ENCODE measurements around the gene FMNL1.

Gene FMNL1

DNA sequence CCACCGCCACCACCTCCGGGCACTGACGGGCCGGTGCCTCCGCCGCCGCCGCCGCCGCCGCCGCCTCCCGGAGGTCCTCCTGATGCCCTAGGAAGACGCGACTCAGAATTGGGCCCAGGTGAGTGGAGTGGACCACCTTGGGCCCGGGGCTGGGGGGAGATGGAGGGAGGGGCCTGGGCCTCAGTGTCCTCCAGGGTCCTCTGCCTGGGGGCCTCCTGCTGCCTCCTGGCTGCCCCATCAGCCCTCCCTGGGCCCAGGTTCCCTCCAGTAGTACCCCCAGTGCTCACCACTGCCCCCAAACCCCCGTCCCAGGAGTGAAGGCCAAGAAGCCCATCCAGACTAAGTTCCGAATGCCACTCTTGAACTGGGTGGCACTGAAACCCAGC lies 20.3 kb downstream of the FMNL1 start:
- DNase-seq (ENCODE audit: low read depth) = no peak
- H3K4me3 ChIP-seq (replicated peaks; ENCODE audit: low read depth, low read length) = no peak overlapping the region
- TF ChIP-seq CTCF (IDR thresholded peaks at IDR 0.05; ENCODE audit: low read length, missing control alignments) = no peak

DNA sequence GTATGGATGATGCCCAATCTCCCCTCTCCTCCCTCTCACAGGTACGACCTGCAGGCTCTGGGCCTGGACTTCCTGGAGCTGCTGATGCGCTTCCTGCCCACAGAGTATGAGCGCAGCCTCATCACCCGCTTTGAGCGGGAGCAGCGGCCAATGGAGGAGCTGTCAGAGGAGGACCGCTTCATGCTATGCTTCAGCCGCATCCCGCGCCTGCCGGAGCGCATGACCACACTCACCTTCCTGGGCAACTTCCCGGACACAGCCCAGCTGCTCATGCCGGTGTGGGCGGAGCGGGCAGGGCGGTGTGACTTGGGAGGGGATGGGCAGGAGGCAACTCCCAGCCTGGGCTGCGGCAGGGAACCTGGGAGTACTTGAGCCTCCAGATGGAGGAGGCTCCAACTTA lies 22.1 kb downstream of the FMNL1 start:
- H3K4me3 ChIP-seq (replicated peaks; ENCODE audit: low read depth, low read length) = no peak overlapping the region
- TF ChIP-seq CTCF (IDR thresholded peaks at IDR 0.05; ENCODE audit: low read length, missing control alignments) = no peak
- no peak for DNase-seq (ENCODE audit: low read depth)

GRCh38 chr17:45244725-45245656 lies 23.3 kb downstream of the FMNL1 start:
- no peak for DNase-seq (ENCODE audit: low read depth)
- TF ChIP-seq CTCF (IDR thresholded peaks at IDR 0.05; ENCODE audit: low read length, missing control alignments) = no peak
- H3K4me3 ChIP-seq (replicated peaks; ENCODE audit: low read depth, low read length) = no peak overlapping the region

DNA sequence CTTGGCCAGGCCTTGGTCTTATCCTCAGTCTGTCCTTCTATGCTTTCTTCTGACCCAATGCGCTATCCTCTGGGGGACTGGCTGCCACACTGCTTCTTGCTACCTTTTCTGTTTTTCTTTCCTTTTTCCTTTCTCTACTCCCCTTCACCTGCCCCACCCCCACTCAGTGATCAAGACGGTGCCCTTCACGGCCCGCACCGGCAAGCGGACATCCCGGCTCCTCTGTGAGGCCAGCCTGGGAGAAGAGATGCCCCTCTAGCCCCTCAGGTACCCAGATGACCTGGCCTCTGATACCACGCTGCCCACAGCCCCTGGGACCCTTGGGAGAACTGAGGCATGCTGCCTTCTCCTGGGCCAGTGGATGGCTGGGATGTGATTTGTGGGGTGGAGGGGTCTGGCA lies 24.7 kb downstream of the FMNL1 start:
- no peak for TF ChIP-seq CTCF (IDR thresholded peaks at IDR 0.05; ENCODE audit: low read length, missing control alignments)
- DNase-seq (ENCODE audit: low read depth) = no peak
- H3K4me3 ChIP-seq (replicated peaks; ENCODE audit: low read depth, low read length) = no peak overlapping the region

DNA sequence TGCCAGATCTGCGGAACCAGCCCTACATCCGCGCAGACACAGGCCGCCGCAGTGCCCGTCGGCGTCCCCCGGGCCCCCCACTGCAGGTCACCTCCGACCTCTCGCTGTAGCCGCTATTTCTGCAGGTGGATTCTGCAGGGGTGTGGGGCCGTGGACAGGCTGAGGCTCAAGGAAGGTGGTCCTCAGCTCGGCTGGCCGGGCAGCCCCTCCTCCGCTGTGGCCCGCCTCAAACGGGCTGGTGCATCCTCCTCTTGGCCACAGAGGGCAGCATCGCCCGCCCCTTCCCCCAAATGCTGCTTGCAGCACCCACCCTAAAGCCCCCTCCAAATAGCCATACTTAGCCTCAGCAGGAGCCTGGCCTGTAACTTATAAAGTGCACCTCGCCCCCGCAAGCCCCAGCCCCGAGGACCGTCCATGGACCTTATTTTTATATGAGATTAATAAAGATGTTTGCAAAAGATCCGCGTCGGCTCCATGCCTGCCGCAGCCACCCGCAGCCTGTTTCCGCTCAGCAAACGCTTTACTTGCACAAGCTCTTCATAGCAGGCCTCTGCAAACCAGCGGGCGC lies 25.3 kb downstream of the FMNL1 start:
- TF ChIP-seq CTCF (IDR thresholded peaks at IDR 0.05; ENCODE audit: low read length, missing control alignments) = peak; percentile 37
- peak overlapping the region; percentile 57 for H3K4me3 ChIP-seq (replicated peaks; ENCODE audit: low read depth, low read length)
- DNase-seq (ENCODE audit: low read depth) = no peak

GRCh38 chr17:45247429-45248131 lies 25.9 kb downstream of the FMNL1 start:
- peak; percentile 86 for DNase-seq (ENCODE audit: low read depth)
- peak overlapping the region; percentile 57 for H3K4me3 ChIP-seq (replicated peaks; ENCODE audit: low read depth, low read length)
- TF ChIP-seq CTCF (IDR thresholded peaks at IDR 0.05; ENCODE audit: low read length, missing control alignments) = no peak

Data from fibroblast of pulmonary artery (primary cell).